ENCODE results near the gene C19orf67.

The C19orf67 gene

DNA sequence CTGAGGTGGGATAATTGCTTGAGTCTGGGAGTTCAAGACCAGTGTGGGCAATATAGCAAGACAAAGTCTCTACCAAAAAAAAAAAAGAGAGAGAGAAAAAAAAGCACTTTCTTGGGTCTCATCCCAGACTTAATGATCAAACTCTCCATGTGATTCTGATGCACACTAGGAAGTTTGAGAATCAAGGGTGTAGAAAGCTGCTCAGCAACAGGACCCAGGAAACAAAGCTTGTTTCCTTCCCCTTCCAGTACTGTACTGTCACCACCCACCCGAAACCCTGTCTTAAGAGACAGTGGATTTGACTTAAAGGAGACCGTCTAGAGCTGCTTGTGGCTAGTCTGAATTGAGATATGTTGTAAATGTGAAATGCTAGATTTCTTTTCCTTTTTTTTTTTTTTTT is 7.2 kb downstream of the C19orf67 start:
- Histone ChIP-seq H3K27me3 (ENCODE audit: insufficient read depth, poor library complexity, severe bottlenecking) (no peaks in the 10 kb centered on the region), H3K4me3 (replicated peaks; ENCODE audit: insufficient read depth, low read length) (no peak overlapping the region), H3K27ac (replicated peaks) (no peak overlapping the region)
- no peak for DNase-seq (ENCODE audit: low read depth in 1 of 2, low spot score in 1 of 2)
- TF ChIP-seq POLR2AphosphoS5 (IDR thresholded peaks at IDR 0.05; ENCODE audit: low read depth) = no peak
- TF ChIP-seq SPI1 (IDR thresholded peaks at IDR 0.05; ENCODE audit: borderline replicate concordance, low read depth) = no peak
- TF ChIP-seq, protein P1, sequence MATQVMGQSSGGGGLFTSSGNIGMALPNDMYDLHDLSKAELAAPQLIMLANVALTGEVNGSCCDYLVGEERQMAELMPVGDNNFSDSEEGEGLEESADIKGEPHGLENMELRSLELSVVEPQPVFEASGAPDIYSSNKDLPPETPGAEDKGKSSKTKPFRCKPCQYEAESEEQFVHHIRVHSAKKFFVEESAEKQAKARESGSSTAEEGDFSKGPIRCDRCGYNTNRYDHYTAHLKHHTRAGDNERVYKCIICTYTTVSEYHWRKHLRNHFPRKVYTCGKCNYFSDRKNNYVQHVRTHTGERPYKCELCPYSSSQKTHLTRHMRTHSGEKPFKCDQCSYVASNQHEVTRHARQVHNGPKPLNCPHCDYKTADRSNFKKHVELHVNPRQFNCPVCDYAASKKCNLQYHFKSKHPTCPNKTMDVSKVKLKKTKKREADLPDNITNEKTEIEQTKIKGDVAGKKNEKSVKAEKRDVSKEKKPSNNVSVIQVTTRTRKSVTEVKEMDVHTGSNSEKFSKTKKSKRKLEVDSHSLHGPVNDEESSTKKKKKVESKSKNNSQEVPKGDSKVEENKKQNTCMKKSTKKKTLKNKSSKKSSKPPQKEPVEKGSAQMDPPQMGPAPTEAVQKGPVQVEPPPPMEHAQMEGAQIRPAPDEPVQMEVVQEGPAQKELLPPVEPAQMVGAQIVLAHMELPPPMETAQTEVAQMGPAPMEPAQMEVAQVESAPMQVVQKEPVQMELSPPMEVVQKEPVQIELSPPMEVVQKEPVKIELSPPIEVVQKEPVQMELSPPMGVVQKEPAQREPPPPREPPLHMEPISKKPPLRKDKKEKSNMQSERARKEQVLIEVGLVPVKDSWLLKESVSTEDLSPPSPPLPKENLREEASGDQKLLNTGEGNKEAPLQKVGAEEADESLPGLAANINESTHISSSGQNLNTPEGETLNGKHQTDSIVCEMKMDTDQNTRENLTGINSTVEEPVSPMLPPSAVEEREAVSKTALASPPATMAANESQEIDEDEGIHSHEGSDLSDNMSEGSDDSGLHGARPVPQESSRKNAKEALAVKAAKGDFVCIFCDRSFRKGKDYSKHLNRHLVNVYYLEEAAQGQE (IDR thresholded peaks at IDR 0.05; ENCODE audit: insufficient replicate concordance, low read depth) = no peak
- TF ChIP-seq, protein P2, sequence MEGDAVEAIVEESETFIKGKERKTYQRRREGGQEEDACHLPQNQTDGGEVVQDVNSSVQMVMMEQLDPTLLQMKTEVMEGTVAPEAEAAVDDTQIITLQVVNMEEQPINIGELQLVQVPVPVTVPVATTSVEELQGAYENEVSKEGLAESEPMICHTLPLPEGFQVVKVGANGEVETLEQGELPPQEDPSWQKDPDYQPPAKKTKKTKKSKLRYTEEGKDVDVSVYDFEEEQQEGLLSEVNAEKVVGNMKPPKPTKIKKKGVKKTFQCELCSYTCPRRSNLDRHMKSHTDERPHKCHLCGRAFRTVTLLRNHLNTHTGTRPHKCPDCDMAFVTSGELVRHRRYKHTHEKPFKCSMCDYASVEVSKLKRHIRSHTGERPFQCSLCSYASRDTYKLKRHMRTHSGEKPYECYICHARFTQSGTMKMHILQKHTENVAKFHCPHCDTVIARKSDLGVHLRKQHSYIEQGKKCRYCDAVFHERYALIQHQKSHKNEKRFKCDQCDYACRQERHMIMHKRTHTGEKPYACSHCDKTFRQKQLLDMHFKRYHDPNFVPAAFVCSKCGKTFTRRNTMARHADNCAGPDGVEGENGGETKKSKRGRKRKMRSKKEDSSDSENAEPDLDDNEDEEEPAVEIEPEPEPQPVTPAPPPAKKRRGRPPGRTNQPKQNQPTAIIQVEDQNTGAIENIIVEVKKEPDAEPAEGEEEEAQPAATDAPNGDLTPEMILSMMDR (IDR thresholded peaks at IDR 0.05; ENCODE audit: insufficient read depth, low read length) = no peak
- TF ChIP-seq GABPA (IDR thresholded peaks at IDR 0.05; ENCODE audit: low read depth) = no peak

DNA sequence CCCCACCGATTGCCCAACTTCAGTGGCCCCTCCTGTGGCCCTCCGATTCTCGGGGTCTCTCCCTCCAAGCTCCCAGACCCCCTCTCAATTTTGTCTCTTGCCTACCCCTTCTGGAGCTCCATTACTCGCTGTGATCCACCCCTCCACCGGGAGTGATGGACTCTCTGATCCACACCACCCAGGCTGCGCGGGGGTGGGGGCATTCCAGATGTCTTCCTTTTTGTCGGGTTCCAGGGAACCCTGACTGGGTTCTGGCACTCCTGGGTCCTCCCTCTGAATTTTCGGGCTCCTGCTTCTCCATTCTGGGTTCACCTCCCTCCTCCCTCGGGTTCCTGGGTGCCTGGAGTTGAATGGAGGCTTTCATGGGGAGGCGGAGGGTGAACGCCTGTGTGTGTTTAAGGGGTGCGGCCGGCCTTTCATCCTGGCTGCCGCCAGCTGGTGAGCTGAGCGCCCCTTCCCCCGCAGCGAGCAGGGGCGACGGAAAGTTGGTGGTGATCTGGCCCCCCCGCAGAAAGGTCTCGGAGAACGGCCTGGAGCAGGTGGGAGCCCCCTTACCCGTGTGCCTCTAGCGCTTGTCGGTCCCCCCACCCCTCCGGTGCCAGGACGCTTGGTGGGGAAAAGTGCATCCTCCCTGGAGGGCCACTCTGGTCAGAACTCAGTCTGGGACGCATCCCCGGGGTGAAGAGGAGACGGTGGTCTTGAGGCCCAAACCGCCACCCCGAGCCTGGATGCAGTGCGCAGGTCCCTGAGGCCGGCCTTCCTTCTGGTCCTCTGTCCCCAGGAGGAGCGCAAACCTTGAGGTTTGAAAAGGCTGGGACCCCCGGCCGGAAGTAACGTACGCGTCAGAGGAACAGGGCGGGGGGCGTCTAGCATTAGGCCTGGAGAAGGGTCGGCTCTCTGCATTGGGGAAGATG is 11.4 kb downstream of the C19orf67 start:
- Histone ChIP-seq H3K27me3 (ENCODE audit: insufficient read depth, poor library complexity, severe bottlenecking) (peaks cover 2% of the 10 kb centered on the region), H3K4me3 (replicated peaks; ENCODE audit: insufficient read depth, low read length) (peak overlapping the region; percentile 38), H3K27ac (replicated peaks) (peak overlapping the region; percentile 31)
- TF ChIP-seq, protein P1 (IDR thresholded peaks at IDR 0.05; ENCODE audit: insufficient replicate concordance, low read depth) = no peak
- TF ChIP-seq SPI1 (IDR thresholded peaks at IDR 0.05; ENCODE audit: borderline replicate concordance, low read depth) (no peak), POLR2AphosphoS5 (IDR thresholded peaks at IDR 0.05; ENCODE audit: low read depth) (no peak), GABPA (IDR thresholded peaks at IDR 0.05; ENCODE audit: low read depth) (no peak)
- TF ChIP-seq, protein P2 (IDR thresholded peaks at IDR 0.05; ENCODE audit: insufficient read depth, low read length) = no peak
- no peak for DNase-seq (ENCODE audit: low read depth in 1 of 2, low spot score in 1 of 2)

DNA sequence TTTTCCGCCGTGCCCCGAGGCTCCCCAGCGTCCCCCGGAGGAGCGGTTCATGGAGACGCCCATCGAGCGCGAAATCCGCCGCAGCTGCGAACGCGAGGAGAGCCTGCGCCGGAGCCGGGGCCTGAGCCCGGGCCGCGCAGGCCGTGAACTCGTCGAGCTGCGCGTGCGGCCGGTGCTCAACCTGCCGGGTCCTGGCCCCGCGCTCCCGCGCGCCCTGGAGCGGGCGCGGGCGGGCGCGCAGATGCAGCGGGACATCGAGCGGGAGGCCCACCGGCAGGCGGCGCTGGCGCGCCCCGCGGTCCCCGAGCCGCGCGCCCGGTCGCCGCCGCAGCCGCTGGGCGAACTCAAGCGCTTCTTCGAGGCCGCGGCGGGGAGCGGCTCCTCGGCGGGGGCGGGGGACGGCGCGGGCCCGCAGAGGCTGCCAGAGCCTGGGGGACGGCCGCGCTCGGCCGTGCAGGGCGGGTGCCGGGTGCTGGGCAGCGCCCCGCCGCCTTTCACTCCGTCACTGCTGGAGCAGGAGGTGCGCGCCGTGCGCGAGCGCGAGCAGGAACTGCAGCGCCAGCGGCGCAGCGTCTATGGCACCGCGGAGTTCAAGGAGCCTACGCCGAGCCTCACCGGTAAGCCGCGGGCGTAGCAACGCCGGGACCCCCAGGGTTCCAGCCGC is 12.2 kb downstream of the C19orf67 start:
- TF ChIP-seq, protein P1 (IDR thresholded peaks at IDR 0.05; ENCODE audit: insufficient replicate concordance, low read depth) = no peak
- TF ChIP-seq, protein P2 (IDR thresholded peaks at IDR 0.05; ENCODE audit: insufficient read depth, low read length) = peak; percentile 28
- TF ChIP-seq GABPA (IDR thresholded peaks at IDR 0.05; ENCODE audit: low read depth) = no peak
- TF ChIP-seq POLR2AphosphoS5 (IDR thresholded peaks at IDR 0.05; ENCODE audit: low read depth) = no peak
- 0 out of 2 replicates have a peak, but pooled peaks have one; percentile 8 for TF ChIP-seq SPI1 (IDR thresholded peaks at IDR 0.05; ENCODE audit: borderline replicate concordance, low read depth)
- Histone ChIP-seq H3K4me3 (replicated peaks; ENCODE audit: insufficient read depth, low read length) (peak overlapping the region; percentile 43), H3K27ac (replicated peaks) (peak overlapping the region; percentile 31), H3K27me3 (ENCODE audit: insufficient read depth, poor library complexity, severe bottlenecking) (peaks cover 2% of the 10 kb centered on the region)
- DNase-seq (ENCODE audit: low read depth in 1 of 2, low spot score in 1 of 2) = peak in 1 of 2 experiments; percentile 77
